ENCODE measurements around the gene SPRTN.

The SPRTN gene

GRCh38 chr1:231404318-231404717, 66.2 kb downstream of the SPRTN start:
- no peak for DNase-seq (ENCODE audit: low read depth, low spot score)
- TF ChIP-seq CTCF (IDR thresholded peaks at IDR 0.05; ENCODE audit: insufficient read depth, low read length, missing control alignments), result no peak
- ChIA-PET POLR2A (interaction anchor here (0.6 kb wide), 1 partner anchor 16 kb away, joined by 3 read pairs; no protein-coding TSS in a partner anchor), CTCF (interaction anchor here (1.0 kb wide), 1 partner anchor 16 kb away, joined by 3 read pairs; no protein-coding TSS in a partner anchor)
- H3K4me3 ChIP-seq (ENCODE audit: low read depth, low read length), result no peak overlapping the region

Measured in AG04449 (cell line).